DND-41 (cell line): ENCODE measurements around the gene SPATA22.

Source experiments
- EZH2 ChIP-seq: IDR thresholded peaks from 3 replicates; pipeline ENCODE4 v1.6.1; 2012; ENCODE audit warnings: borderline replicate concordance, low read depth, mild to moderate bottlenecking, moderate library complexity, low read length, inconsistent platforms; ENCODE audit not compliant: severe bottlenecking
- TF ChIP-seq, protein P1 (sequence below): IDR thresholded peaks from 2 replicates; pipeline ENCODE4 v1.5.1; 2012; ENCODE audit warnings: borderline replicate concordance, low read length, moderate library complexity, mild to moderate bottlenecking; ENCODE audit not compliant: poor library complexity, severe bottlenecking; ENCODE audit errors: extremely low read depth

- TF ChIP-seq, protein P1, sequence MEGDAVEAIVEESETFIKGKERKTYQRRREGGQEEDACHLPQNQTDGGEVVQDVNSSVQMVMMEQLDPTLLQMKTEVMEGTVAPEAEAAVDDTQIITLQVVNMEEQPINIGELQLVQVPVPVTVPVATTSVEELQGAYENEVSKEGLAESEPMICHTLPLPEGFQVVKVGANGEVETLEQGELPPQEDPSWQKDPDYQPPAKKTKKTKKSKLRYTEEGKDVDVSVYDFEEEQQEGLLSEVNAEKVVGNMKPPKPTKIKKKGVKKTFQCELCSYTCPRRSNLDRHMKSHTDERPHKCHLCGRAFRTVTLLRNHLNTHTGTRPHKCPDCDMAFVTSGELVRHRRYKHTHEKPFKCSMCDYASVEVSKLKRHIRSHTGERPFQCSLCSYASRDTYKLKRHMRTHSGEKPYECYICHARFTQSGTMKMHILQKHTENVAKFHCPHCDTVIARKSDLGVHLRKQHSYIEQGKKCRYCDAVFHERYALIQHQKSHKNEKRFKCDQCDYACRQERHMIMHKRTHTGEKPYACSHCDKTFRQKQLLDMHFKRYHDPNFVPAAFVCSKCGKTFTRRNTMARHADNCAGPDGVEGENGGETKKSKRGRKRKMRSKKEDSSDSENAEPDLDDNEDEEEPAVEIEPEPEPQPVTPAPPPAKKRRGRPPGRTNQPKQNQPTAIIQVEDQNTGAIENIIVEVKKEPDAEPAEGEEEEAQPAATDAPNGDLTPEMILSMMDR = no peak
- TF ChIP-seq EZH2 = no peak
These were observed 73.3 kb downstream of the SPATA22 start, which contains the start of gene OR1E1 for GRCh38 chr17:3398310-3398709.
